ENCODE measurements around the gene COP1.

The COP1 gene

DNA sequence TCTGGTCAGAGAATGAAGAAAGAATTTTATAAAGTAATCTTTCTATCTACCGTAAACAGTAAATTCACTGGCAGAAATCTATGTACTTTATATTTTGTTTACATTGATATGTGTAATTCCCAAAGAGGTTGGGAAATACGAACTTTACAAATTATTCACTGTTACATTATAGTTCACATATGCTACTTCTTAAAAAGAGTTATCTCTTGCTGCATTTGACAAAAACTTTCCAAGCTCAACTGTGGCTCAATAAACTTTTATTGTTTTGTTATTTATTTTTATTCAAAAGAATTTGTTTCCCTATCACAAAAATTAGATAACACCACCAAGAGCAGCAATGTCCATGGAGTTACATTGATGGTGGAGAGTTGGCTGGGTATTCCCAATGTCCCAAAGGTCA lies 262.5 kb downstream of the COP1 start:
- DNase-seq: no peak

DNA sequence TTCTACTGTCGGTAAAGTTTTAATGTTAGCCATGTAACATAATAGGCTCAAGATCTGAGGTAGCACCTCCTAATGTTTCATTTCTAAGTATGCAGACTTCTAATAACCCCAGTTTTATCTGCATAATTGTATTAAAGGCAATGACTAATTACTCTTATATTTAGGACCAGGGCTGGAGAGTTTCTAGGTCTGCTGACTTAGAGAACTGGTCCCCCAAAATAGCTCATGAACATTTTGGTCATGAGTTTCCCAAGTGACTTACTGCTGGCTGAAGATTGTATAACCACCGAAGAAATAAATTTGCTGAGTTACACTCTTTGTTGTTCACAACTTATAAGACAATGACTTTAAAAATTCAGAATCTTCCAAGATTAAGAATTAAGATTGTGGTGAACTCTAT lies 265.9 kb downstream of the COP1 start:
- DNase-seq: no peak

DNA sequence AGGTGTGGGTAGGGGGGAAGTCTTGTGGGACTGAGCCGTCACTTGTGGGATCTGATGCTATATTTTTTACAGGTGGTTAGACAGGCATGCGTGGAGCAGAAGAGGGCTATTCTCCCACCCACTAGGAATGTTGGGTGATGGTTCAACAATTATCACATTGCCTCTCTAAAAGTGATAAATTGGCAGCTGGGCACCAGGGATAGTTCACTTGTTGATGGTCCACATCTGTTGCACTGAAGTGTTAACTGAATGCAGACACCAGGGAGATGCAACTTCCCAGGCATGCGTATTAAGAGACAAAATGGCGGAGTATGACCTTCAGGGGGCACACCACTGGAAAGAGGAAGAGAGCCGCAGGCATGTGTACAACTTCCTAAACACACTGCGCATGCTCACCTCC lies 270.4 kb downstream of the COP1 start:
- DNase-seq: no peak

DNA sequence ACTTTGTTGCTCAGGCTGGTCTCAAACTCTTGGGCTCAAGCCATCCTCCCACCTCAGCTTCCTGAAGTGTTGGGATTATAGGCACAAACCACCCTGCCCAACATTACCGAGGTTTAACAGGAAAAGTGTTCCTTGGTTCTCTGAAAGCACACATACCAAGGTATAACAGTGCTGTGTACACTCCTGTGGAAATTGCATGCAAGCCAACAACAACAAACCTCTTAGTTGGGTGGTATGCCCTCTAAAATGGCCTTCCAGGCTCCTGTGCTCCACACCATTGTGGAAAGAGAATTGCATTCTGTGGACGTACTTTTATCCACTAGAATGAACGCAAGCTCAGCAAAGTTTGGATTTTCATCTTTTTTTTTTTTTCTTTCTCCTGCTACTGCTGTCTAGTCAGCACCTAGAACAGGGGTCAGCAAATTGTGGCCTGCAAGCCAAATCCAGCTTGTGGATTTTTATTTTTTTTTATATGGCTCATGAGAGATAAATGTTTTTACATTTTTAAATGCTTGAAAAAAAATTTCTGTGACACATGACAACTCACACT lies 271.4 kb downstream of the COP1 start:
- no peak for DNase-seq

DNA sequence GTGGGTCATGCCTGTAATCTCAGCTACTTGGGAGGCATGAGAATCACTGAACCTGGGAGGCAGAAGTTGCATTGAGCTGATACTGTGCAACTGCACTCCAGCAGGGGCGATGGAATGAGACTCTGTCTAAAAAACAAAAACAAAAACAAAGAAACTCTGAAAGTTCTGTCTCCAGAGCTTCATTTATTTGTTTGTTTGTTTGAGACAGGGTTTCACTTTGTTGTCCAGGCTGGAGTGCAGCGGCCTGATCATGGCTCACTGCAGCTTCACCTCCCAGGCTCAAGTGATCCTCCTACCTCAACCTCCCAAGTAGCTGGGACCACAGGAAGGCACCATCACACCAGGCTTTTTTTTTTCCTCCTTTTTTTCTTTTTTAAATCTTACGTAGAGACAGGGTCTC lies 271.9 kb downstream of the COP1 start:
- DNase-seq: no peak

DNA sequence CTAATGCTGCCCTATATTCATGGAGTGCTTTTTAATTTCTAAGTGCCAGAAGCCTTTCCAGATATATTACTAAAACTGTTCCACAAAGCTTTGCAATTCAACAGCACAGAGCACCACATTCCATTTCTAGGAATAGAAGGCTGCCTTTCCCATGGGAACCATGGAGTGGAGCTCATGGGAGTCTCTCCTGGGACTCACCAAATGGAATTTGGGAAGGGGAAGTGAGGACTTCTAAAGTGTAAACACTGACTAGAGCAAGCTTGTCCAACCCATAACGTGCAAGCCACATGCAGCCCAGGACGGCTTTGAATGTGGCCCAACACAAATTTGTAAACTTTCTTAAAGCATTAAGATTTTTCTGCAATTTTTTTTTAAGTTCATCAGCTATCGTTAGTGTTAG lies 273.3 kb downstream of the COP1 start:
- DNase-seq: no peak

DNA sequence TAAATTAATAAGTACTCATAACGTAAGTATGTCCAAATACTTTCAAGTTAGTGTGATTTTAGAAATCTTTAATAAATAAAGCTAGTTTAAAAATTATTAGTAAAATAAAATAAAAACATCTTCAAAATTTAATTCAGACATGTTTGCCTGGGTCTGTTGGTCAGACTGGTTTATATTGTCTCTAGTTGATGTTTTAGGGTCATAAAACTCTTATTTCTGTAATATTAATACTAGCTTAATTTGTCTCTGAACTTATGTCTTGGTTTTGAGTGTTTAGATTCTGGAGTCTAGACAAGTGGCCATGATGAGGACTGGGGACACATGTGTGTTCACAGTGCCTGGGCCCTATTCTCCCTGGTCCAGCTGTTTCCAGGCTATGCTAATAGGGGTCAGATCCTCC lies 279.1 kb downstream of the COP1 start:
- DNase-seq: no peak

DNA sequence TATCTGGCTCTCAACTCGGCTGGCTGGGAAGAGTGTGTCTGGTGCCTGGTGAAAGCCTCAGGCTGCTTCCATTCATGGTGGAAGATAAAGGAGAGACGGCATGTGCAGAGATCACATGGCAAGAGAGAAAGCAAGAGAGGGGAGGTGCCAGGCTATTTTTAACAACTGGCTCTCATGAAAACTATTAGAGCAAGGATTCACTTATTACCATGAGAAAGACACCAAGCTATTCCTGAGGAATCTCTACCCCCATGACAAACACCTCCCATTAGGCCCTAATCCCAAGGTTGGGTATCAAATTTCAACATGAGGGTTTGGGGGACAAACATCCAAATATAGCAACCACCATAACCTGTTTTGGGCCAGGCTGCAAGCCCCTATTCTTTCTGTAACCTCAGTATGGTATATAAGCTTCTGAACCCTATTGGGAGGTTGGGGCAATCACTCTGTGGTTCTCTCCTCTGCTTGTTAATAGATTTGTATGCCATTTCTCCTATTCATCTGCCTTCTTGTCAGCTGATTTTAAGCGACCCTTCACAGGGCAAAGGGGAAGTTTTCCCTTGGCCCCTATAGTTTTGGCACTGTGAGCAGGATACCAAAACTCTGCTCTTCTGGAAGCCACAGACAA lies 284.7 kb downstream of the COP1 start:
- DNase-seq: no peak

DNA sequence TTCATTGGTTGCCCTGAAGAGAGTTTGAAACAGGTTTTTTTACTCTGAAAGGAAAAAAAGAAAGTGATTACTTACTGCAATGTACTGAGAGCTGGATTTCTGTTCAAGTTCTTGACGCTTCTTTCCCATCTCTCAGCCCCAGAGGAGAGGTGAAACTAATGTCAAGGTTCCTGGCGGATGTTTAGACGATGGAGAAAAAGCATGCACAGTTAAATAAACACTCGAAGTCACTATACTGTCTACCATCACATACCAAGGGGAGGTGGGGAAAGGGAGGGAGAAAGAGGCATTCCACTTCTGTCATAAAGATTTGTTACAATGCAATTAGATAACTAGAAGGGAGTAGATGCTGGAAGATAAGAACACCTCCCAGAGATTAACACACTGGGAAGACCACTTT lies 286.7 kb downstream of the COP1 start:
- no peak for DNase-seq

DNA sequence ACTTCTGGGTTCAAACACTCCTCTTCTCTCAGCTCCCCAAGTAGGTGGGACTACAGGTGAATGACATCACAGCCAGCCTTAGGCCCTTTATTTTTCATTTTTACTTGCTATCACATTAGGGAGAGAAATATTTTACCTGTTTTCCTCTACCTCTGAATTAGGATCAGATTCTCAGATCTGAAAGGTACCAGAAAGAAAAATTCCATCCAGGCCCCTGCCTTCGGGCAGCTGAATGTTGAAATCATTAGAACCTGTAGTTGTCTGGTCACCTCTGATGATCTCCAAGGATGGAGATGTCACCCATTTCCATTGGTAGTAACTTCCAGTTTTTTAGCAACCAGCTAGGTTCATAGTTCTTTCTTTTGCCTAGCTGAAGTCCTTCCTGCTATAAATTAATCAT lies 288.1 kb downstream of the COP1 start:
- no peak for DNase-seq

DNA sequence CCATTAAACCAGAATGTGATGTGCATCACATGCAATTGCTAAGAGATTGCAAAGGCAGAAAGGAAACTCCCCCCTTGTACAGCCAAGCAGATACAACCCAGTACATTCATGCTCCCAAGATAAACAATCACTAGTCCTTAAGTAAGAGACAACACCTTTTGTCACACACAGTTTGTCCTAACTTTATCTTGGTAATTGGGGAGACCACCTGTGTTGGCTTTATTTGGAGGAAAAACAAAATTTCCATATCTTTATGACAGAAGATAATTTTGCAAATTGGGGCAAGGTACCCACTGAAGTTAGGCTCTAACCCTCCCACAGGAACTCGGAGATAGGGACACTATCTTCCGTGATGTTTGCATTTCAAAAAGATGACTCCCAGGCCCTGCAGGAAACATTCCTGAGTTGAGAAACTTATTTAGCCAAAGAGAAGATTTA lies 288.7 kb downstream of the COP1 start:
- no peak for DNase-seq

DNA sequence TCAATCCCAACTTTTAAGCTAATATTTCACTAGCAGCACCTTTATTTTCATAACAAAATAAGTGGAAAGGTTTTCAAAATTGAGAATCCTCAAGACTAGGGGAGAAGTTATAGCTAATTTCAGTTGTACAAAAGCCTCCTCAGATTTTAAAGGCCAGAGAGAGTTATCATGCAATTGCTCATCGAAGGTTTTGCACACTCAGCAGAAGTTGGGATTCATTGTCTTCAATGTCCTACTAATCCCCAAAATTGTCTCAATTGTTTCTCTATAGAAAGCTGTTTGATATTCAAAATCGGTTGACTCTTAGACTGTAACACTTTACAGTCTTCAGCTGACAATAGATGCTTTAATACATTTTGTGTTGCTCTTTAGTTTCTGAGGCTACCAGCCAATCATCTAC lies 293.0 kb downstream of the COP1 start:
- no peak for DNase-seq

DNA sequence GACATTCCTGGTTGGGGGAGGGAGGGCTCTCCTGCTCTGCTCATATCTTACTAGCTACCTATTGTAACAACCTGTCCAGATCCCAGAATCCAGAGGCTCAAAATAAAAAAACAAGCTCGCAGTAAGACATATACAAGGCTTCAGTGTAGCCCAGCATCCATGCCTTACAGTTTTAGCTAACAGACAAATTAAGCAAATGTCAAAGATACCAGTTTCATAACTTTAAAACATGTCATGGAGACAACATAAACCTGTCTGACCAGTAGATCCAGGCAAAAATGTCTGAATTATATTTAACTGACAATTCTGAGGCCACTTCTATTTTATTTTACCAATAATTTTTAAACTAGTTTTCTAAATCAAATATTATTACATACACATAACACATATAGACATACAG lies 295.9 kb downstream of the COP1 start:
- no peak for DNase-seq

DNA sequence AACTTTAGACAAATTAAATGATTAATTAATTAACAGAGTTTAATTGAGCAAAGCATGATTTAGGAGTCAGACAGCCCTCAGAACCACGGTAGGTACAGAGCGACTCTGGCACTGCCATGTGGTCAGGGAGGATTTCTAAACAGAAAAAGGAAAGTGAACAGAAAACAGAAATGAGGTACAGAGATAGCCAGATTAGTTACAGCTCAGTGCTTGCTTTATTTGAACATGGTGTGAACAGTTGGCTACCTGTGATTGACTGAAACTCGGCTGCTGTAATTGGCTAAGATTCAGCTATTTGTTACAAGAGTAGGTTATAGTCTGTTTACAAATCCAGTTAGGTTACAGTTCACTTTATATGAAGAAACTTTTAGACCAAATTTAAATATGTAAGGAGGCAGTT lies 300.7 kb downstream of the COP1 start:
- DNase-seq: no peak

DNA sequence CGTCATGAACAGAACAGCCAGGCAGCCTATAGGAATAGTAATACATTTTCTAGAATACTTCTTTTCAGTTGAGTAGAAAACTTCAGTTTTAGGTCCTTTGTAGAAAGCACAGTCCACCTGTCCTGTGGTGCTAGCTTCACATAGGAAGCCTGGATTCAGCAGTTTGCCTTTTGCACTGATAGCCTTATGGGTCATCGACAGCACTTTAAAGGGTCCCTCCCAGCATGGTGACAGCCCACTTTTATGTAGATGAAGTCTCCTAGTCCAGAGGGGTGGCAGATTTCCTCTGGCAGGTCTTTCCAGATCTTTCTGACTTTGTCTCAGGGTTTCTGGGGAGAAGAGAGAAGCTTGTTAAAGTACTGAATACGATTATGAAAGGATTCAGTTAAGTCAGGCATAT lies 302.3 kb downstream of the COP1 start:
- DNase-seq: no peak

DNA sequence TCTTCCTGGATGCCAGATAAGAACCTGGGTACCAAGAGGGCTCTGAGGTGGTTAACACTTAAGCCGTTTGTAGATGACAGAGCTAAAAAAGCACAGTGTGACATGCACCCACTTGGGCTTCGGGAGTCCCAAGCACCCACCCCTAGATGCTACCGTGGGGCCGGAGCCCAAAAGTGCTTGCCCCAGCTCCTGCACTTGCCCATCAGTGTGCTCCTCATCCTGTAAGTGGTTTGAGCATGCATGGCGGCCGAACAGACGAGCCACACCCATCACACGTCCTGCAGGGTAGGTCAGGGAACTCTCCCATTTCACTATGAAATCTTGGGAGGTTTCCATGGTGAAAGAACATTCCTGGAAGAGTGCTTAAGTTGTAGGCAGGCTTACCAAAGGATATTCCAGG lies 304.8 kb downstream of the COP1 start:
- DNase-seq: no peak

DNA sequence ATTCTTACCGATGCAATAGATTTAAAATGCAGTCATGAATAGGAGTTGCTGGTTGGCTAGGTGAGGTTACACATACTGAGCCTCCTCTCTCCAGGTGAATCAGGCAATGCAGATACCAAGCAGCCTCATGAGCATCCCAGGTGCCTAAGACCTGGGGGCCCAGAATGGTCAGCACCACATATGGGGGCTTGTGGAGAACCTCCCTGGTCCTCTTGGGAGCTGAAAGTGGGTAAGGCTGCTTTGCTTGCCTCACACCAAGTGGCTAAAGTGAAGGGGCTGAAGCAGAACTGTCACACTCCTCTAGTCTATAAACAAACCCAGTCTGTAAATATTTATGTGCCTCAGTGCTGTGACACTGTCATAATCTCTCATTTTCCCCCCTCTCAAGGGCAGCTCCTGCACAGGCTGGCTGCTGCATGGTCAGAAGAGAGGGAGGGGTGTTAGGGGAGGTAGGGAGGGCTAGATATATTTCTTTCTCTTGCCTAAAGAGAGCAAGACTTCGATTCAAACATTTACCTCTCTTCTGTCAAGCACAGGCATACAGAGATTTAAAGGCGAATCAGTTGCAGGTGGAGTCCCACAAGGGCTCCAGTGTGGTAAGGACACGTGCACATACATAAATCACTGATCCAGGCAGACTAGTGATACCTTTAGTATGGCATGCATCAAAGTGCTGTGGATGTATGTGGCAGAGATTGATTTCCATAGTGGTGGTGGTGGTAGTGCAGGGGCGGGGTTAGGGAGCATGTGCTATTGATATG lies 305.8 kb downstream of the COP1 start:
- no peak for DNase-seq

DNA sequence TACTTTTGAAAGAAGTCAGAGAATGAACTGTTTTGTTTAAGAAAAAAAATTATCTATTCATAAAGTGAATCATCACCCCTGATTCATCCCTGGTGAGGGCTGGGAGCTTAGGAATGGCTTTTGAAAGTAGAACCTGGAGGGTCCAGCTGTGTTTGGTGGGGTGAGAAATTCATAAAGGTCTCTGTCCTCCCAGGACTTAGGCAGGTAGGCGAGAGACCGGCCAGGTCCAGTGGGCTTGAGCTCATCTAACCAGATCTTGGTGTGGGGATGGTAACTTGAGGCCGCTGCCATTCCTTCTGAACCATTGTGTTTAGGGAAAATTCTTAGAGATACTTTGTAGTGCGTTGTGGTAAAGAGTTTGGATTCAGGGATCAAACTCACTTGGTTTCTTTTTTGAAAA lies 306.9 kb downstream of the COP1 start:
- no peak for DNase-seq

DNA sequence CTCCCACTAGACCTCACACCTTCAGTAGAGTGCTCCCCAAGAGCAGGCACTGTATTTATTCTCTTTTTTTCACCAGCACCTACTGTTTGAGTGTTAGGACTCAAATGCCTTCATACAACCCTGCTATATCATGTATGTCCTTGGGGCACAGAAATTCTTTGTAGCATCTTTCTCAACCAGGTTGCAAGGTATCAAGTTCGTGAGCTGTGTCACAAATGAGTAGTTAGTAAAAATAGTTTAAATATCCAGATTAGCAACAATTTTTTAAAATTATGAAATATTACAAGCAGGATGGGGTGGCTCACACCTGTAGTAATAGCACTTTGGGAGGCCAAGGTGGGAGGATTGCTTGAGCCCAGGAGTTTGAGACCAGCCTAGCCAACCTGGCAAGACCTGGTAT lies 311.1 kb downstream of the COP1 start:
- DNase-seq: no peak

All from femur (tissue), 1 donor.